GM18907 (cell line): ENCODE measurements around the gene CCR4.
A peak's percentile ranks its signal among the peaks of the same experiment; 100 is the strongest.
"Not testable (repeated sequence)": the region's sequence is repeated elsewhere in the genome, so short reads cannot be mapped to it uniquely, and the experiment has no call there.

ENCODE experiments used
- ATAC-seq: cut with Tn5 transposase; IDR thresholded peaks from one replicate; pipeline ENCODE4 v1.9.1; 2021; ENCODE audit warnings: mild to moderate bottlenecking, moderate library complexity; ENCODE audit not compliant: unreplicated experiment

CCR4 gene

DNA sequence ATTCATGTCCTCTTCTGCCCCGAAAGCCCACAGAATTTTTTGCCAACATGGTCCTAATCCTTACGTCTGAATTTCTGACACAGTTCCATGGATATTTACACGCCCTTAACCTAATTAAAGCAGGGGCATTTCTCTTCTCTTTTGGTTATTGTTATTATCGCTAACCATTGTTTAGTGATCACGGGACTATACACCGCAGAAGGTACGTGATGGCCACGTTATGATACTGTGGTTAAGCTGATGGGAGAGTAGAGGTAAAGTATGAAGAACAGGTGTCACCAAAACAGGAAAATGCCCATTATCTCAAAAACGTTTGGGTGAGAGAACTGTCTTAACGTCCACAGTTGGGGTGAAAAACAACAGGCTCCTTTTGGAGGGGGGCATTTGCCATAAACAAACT, 26.4 kb downstream of the CCR4 start:
- ATAC-seq, result no peak

DNA sequence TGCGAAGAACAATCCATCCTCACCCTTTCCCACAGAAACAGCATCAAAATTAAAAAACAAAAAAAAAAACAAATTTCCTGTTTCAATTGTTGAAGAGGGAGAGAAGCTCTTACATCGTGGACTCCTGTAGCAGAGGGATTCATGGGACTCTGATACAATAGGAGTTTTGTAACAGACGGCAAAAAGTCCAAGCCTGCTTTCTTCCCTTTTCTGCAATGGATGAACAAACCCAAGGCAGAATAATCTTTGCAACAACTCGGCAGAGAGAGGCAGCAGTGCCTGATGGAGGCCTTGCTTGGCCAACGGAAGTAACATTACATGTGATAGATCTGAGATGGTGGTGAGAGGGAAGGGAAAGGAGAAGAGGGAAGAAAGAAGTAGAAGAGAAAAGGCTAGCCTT, 26.9 kb downstream of the CCR4 start:
- no peak for ATAC-seq

DNA sequence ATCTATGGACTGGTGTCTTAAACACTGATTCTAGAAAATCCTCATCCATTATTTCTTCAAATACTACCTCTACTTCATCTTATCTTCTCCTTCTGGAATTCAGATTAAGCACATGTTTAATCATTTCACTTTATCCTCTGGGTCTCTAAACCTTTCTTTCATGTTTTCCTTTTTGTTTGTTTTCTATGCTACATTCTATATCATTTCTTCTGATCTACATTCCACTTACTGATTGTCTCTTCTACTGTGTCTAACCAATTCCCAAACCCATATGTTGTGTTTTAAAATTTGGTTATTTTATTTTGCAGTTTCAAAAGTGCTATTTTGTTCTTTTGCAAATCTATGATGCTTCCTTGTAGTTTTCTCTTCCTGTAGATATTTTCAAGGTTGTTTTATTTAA, 31.7 kb downstream of the CCR4 start:
- ATAC-seq, result no peak

DNA sequence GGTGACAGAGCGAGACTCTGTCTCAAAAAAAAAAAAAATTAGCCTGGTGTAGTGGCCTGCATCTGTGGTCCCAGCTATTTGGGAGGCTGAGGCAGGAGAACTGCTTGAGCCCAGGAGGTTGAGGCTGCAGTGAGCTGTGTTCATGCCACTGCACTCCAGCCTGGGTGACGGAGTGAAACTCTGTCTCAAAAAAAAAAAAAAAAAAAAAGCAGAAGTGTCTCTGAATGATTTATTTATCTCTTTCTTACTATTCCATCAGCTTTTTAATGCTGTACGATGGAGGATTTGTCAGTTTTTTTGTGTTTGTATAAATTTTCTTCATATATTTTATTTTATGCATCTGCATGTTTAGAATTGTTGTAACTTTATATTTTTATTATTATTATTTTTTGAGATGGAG, 33.5 kb downstream of the CCR4 start:
- ATAC-seq, result not testable (repeated sequence)

DNA sequence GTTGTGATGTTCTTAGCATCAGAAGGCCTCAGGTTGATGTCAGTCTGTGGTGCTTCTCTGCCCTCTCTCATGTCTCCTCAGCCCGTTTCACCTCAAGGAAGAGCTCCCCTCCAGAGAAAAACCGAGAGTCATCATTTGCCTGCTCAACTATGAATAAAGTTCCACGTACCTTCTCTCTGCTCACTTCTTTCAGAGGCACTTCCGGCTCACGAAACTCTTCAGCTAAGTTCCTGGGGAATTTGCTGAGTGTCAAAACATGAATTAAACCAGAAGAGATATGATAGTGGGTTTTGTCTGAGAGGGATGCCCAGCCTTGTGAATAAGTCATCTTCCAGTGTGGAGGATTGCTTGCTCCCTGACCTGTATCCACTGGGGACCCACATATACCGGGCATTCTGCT, 37.7 kb downstream of the CCR4 start:
- no peak for ATAC-seq

DNA sequence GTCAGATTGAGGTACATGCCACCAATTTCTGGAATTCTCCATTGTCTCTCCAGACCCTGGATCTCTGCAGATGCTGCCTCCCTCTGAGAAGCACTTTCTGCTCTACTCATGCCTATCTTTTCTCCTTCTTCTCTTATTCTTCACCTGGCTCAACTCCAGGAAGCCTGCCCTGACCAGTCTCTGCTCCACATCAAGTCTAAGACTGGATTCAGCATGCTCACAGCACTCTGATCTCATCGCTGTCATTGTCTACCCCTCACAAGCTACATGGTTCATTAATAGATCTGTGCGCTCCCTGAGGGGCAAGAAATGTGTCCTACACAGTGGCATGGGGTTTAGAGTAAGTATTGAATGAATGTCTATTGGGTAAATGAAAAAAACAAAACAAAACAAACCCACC, 38.7 kb downstream of the CCR4 start:
- no peak for ATAC-seq

DNA sequence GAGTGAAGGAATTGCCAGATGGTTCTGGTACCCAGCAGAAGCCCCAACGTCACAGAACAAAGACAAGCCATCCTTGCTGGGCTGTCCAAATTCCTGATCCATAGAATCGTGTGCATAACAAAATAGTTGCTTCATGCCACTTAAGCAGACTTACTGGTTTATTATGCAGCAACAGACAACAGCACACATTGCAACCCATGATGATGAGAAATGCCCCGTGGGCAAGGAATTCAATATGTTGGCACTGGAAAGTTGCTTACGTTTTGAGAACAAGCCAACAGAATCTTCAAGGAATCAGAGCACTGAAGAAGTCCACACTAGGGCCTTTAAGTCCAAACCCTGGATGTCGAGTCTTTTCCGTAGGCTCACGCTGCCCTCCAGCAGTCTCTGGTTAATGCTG, 40.3 kb downstream of the CCR4 start:
- no peak for ATAC-seq

DNA sequence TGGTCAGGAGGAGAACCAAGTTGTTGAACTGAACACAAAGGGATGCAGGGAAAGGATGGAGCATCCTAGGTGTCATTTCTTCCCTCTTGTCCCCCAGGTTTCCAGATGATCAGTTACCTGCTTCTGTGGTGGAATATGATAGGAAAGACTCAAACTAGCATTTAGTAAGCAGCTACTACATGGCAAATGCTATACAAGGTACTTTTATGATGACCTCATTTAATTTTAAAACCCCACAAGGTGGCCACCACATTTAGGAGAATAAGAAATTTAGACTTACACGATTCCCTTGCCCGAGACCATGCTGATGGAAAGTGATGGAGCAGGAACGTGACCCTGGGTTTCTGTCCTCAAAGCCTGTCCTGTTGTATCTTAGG, 40.9 kb downstream of the CCR4 start:
- ATAC-seq, result peak; percentile 25

DNA sequence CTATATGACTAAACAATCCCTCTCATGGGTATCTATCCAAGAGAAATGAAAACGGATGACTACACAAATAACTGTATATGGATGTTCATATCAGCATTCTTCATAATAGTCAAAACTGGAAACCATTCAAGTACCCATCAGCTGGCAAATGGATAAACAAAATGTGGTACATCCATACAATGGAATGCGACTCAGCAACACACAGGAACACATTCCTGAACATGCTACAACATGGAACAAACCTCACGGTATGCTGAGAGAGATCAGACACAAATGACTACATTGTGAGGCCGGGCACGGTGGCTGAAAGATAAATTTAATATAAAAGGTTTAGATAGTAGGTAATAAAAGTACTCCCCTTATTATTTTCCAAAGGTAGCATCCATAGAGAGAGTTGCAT, 42.6 kb downstream of the CCR4 start:
- no peak for ATAC-seq

DNA sequence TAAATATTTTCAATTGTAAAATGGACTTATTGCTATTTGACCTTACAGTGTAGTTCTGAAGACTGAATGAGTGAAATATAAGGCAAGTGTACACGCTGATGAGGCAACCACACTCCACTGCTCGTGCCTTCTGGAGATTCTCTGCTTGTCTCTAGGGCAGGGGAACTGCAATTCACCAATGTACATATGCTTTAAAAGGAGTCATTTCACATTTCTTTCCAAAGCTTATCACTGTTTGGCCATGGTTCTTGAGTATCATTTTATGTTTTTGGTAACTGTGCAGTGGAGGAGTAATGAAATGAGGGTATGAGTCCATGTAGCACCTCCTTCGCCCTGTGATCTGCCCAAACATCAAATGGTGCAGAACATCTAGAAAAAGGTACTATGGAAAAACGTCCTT, 43.7 kb downstream of the CCR4 start:
- ATAC-seq, result no peak

DNA sequence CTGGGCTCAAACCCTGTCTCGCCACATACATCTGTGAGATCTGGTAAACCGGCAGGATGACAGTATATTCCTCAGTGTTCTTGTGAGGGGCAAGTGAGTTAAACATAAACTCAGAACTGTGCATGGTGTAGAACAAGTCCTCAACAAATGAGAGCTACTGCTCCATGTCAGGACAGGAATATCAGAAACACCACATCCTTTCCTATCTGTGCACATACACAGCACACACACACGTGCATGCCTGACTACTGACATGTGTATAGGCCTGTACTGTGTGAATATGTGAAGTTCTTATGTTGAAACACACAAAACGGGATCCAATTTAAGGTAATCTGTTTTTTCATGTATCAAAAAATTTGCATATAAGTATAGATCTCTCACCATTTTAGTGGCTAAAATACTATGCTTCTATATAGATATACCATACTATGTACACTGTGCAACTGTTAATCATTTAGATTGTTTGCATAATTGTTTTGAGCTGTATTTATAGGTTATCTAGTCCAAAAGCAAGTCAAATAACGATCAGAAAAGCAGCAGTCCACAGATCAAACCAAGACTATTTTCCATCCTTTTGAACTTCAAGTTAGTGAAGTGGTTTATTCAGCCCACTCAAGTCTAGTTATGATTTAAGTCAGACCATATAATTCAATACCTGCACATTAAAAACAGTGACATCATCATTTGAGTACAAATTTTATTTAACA, 44.8 kb downstream of the CCR4 start:
- ATAC-seq, result no peak

DNA sequence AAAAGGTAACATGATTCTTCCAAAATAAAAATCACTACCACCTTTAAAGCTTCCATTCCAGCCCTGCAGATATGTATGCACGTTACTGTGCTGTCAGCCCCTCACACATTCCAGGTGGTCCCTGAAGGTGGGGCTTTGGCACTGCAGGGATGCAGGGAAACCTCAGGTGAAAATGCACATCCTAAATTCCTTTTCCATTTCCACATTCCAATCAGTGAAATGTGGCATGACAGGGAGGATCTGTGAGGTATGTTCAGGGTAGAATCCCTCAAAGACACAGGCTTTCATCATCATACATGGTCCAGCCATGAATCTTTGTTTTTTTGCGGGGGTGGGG, 45.3 kb downstream of the CCR4 start:
- ATAC-seq, result no peak

DNA sequence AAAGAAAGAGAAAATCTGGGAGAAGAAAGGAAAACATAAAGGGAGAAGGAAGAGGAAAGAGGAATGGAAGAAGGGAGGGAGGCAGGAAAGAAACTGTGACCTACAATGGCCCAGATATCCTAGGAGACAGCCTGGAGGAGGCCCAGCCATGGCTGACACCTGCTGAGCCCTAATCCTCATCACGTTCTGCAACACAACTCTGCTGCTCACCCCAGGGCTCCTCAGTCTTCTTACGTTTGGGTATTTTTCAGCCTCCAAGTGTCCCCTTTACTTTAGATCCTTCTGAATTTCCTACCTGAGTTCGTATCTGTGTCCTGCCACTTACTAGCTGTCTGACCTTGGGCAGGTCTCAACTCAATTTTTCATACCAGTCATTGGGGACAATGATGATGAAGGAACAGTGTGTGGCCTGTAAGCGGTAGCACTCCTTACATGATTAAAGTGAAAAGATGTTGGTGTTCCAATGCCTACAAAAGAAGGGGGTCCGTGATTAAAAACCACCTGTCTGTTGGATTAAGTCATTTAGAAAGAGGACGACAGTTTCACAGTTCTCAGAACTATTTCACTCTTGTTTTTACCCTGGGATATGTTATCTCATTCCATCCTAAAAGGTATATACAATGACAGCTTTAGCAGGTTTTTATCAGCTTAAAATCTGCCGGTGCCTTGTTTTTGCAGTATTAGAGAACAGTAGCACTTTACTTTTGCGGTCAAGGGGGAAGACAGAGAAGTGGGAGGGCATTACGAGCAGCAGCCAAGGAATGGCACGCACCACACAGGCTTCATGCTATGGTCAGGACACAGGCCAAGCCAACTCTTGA, 47.4 kb downstream of the CCR4 start:
- no peak for ATAC-seq

DNA sequence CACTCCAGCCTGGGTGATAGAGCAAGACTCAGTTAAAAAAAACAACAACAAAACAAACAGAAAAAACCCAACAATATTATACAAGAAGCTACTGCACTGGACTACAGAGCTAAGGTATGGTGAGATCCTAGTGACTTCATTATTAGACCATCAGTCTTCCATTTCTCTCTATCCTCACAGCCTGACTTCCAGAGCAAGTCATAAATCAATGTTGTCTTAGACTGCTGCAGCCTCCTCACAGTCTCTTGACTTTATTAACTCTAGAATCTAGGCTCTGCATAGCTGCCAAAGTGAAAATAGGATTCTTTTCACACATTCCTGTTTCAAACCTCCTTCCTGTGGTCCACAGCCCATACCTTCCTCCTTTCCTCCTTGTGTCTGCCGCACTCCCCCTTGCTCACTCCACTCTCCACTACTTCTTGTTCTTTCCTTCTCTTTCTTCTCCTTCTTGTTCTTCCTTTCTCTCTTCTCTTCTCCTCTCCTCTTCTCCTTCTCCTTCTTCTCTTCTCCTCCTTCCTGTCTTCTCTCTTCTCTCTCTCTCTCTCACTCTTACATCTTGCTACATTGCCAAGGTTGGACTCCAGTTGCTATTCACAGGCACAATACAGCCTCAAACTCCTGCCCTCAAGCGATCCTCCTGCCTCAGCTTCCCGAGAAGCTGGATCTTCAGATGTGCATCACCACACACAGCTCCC, 49.4 kb downstream of the CCR4 start:
- no peak for ATAC-seq

DNA sequence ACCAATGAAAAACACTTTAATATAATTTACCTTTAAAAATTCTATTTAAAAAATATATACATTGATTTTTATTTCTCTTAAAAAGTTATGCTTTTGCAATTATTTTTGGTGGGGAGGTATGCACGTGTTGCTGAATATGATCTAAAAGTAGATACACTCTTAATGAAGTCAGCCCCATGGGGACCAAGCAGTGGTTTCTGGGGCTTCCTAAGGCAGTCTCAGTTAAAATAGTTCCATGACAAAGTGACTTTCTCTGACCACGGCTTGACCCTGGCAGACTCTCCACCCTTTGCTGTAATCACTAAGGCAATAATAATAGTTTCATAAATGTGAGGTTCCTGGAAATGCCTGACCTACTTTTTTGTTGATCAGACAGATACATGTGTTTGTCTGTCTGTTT, 50.4 kb downstream of the CCR4 start:
- peak; percentile 76 for ATAC-seq

DNA sequence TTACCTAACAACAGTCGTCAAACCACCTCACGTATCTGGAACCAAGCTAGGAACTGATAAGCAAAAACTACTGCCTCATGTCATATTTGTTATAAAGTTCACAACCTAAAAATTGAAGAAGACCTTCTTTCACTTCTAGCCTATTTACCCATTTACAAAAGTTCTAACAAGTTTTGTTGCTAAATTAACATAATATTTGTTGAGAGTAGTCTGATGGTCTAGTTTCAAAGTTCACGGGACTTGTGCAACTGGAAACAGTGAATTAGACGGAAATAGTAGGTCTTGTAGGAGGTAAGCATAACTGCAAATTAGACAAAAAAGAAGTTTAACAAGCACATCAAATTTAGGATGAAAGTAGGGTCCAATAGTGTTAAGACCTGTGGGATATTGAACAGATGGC, 51.9 kb downstream of the CCR4 start:
- ATAC-seq, result no peak

DNA sequence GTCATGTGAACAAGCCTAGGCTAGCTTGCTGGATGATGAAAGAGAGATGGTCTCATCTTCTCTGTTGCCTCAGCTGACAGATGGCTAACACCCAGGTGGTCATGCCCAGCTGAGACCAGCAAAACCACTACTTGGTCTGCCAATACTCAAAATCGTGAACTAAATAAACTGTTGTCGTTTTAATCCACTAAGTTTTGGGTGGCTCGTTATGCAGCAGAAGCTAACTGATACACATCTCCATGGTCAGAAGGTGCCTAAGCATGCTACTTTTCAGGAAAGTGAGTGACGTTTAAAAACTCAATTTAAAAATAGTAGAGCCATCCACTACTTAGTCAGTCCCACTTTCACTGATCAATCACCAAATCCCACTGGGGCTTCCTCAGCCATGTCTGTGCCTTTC, 52.8 kb downstream of the CCR4 start:
- ATAC-seq, result no peak

DNA sequence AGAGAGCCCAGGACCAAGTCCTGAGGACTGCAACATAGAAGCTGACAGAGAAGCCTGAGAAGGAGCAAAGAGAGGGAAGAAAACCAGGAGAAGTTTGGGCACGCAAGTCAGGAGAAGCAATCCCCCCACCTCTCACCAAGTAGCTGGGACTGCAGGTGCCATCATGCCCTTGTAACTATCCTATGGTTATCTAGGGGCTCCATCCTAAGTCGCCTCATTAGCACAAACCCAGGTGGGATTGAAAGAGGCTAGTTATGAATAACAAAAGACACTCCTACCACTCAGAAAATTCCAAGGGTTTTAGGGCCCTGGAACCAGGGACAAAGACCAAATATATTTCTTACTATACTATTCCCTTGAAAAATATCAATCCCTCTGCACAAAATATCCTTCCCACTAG, 53.5 kb downstream of the CCR4 start:
- ATAC-seq, result no peak
